IMR-90 (cell line): ENCODE measurements around the gene RFPL4A. TPM values are rescaled to one million over a fixed set of nuclear protein-coding genes. Genes with fewer than 3 reads are reported as not detected.

Experiments
- ATAC-seq: fragments of 200-7000 bp; cut with Tn5 transposase; 2 replicates; pipeline ENCODE4 v1.9.1; 2020; ENCODE audit warnings: low read depth, mild to moderate bottlenecking, moderate library complexity
- BruUV-seq: library from RNA; stranded (reverse); fragments of 400-500 nt; replicated peaks from 2 replicates; lab custom pipeline; 2021; lab: Mats Ljungman, UMichigan
- CTCF ChIA-PET: fragments of 300-600 bp; formaldehyde crosslinking; extraction: SDS; loops from one replicate; lab custom pipeline; 2021; ENCODE audit warnings: antibody characterized with exemption; lab: Yijun Ruan, JAX
- POLR2A ChIA-PET: fragments of 300-600 bp; sonication (Branson Sonifier 250); formaldehyde crosslinking; loops from one replicate; lab custom pipeline; 2022; ENCODE audit warnings: antibody characterized with exemption; ENCODE audit not compliant: unreplicated experiment; lab: Charles Lee
- DNase-seq: peaks from one replicate; pipeline ENCODE4 v3.0.0; 2013
- H2AFZ ChIP-seq: replicated peaks from 2 replicates; pipeline ENCODE3; 2013; ENCODE audit warnings: low read length, mild to moderate bottlenecking; ENCODE audit not compliant: poor library complexity
- H2AK5ac ChIP-seq: 2 replicates; pipeline ENCODE4 v1.6.1; 2013; ENCODE audit warnings: low read depth, low read length, inconsistent platforms
- H2AK9ac ChIP-seq: replicated peaks from 2 replicates; pipeline ENCODE3; 2013; ENCODE audit warnings: mild to moderate bottlenecking, low read depth, low read length, moderate library complexity; ENCODE audit not compliant: poor library complexity
- H2BK120ac ChIP-seq: 2 replicates; pipeline ENCODE4 v1.6.1; 2013; ENCODE audit warnings: low read depth, low read length, inconsistent platforms
- H2BK15ac ChIP-seq: 3 replicates; pipeline ENCODE4 v1.6.1; 2013; ENCODE audit warnings: low read depth, low read length, inconsistent platforms
- H2BK20ac ChIP-seq: 2 replicates; pipeline ENCODE4 v1.6.1; 2013; ENCODE audit warnings: low read depth, mild to moderate bottlenecking, inconsistent platforms, low read length, moderate library complexity
- H2BK5ac ChIP-seq: 2 replicates; pipeline ENCODE4 v1.6.1; 2013; ENCODE audit warnings: mild to moderate bottlenecking, low read depth, low read length, inconsistent platforms; ENCODE audit not compliant: poor library complexity, severe bottlenecking
- H3K14ac ChIP-seq: replicated peaks from 2 replicates; pipeline ENCODE4 v1.6.1; 2013; ENCODE audit warnings: low read depth, low read length, inconsistent platforms
- H3K18ac ChIP-seq: 2 replicates; pipeline ENCODE4 v1.6.1; 2013; ENCODE audit warnings: low read depth, low read length, control low read depth
- H3K23ac ChIP-seq: 2 replicates; pipeline ENCODE4 v1.6.1; 2013; ENCODE audit warnings: low read depth, low read length, inconsistent platforms
- H3K27ac ChIP-seq: 2 replicates; pipeline ENCODE4 v1.5.1; 2013; ENCODE audit warnings: mild to moderate bottlenecking, control low read depth, low read length; ENCODE audit not compliant: insufficient read depth
- H3K27me3 ChIP-seq: 2 replicates; pipeline ENCODE4 v1.6.1; 2013; ENCODE audit warnings: low read length; ENCODE audit not compliant: control insufficient read depth, insufficient read depth
- H3K36me3 ChIP-seq: 2 replicates; pipeline ENCODE4 v1.6.1; 2013; ENCODE audit warnings: low read length, mixed read lengths; ENCODE audit not compliant: control insufficient read depth, insufficient read depth
- H3K4ac ChIP-seq: 2 replicates; pipeline ENCODE4 v1.6.1; 2013; ENCODE audit warnings: low read depth, low read length, inconsistent platforms
- H3K4me1 ChIP-seq: 2 replicates; pipeline ENCODE4 v1.6.1; 2013; ENCODE audit warnings: low read length, mixed read lengths; ENCODE audit not compliant: control insufficient read depth, insufficient read depth
- H3K4me2 ChIP-seq: 2 replicates; pipeline ENCODE4 v1.6.1; 2013; ENCODE audit warnings: low read depth, mild to moderate bottlenecking, control low read depth, low read length, moderate library complexity
- H3K4me3 ChIP-seq: 2 replicates; pipeline ENCODE4 v1.5.1; 2013; ENCODE audit warnings: low read depth, mild to moderate bottlenecking, control low read depth, low read length, moderate library complexity; ENCODE audit not compliant: insufficient read depth
- H3K56ac ChIP-seq: 2 replicates; pipeline ENCODE4 v1.6.1; 2013; ENCODE audit warnings: low read length, inconsistent platforms; ENCODE audit not compliant: insufficient read depth; ENCODE audit errors: extremely low read depth
- H3K79me1 ChIP-seq, 2 experiments: 2 replicates each; pipeline ENCODE4 v1.6.1; 2013; ENCODE audit warnings: low read length in 2 of 2, inconsistent platforms in 1 of 2, low read depth in 1 of 2
- H3K9ac ChIP-seq: 2 replicates; pipeline ENCODE4 v1.6.1; 2013; ENCODE audit warnings: low read depth, low read length, control low read depth
- H3K9me1 ChIP-seq: 2 replicates; pipeline ENCODE4 v1.6.1; 2013; ENCODE audit warnings: low read length, inconsistent platforms; ENCODE audit not compliant: insufficient read depth
- H3K9me3 ChIP-seq: 2 replicates; pipeline ENCODE4 v1.6.1; 2013; ENCODE audit warnings: low read length; ENCODE audit not compliant: control insufficient read depth, insufficient read depth
- H4K20me1 ChIP-seq: 2 replicates; pipeline ENCODE4 v1.6.1; 2013; ENCODE audit warnings: low read length, inconsistent platforms; ENCODE audit not compliant: insufficient read depth
- H4K5ac ChIP-seq: 2 replicates; pipeline ENCODE4 v1.6.1; 2013; ENCODE audit warnings: mild to moderate bottlenecking, low read depth, low read length, control low read depth
- H4K8ac ChIP-seq, 2 experiments: 2 replicates each; pipeline ENCODE4 v1.6.1; 2013; ENCODE audit warnings: low read depth in 2 of 2, low read length in 2 of 2, control low read depth in 1 of 2, inconsistent platforms in 1 of 2
- H4K91ac ChIP-seq: 2 replicates; pipeline ENCODE4 v1.6.1; 2013; ENCODE audit warnings: low read depth, low read length, inconsistent platforms; ENCODE audit not compliant: insufficient read depth
- BHLHE40 ChIP-seq: fragments of 150-350 bp; IDR thresholded peaks from 2 replicates; pipeline ENCODE4 v1.6.1; 2016; ENCODE audit warnings: mild to moderate bottlenecking, low read depth, low read length
- FOS ChIP-seq: fragments of 150-350 bp; IDR thresholded peaks from 2 replicates; pipeline ENCODE4 v1.6.1; 2016; ENCODE audit warnings: low read depth, low read length
- MAFK ChIP-seq: IDR thresholded peaks from 2 replicates; pipeline ENCODE4 v1.6.1; 2012; ENCODE audit warnings: low read depth, low read length, improper control_type of control experiment
- MAZ ChIP-seq: IDR thresholded peaks from 2 replicates; pipeline ENCODE4 v1.6.1; 2012; ENCODE audit warnings: low read depth, mild to moderate bottlenecking, low read length, improper control_type of control experiment, moderate library complexity, borderline replicate concordance
- MXI1 ChIP-seq: IDR thresholded peaks from 2 replicates; pipeline ENCODE4 v1.6.1; 2012; ENCODE audit warnings: low read depth, mild to moderate bottlenecking, low read length, moderate library complexity, borderline replicate concordance
- NFE2L2 ChIP-seq: fragments of 150-350 bp; IDR thresholded peaks from 2 replicates; pipeline ENCODE4 v1.6.1; 2016; ENCODE audit warnings: low read depth, mild to moderate bottlenecking, low read length
- POLR2A ChIP-seq: IDR thresholded peaks from 2 replicates; pipeline ENCODE4 v1.6.1; 2012; ENCODE audit warnings: mild to moderate bottlenecking, low read depth, low read length
- RAD21 ChIP-seq: IDR thresholded peaks from 2 replicates; pipeline ENCODE4 v1.6.1; 2012; ENCODE audit warnings: low read length, improper control_type of control experiment
- RCOR1 ChIP-seq: IDR thresholded peaks from 2 replicates; pipeline ENCODE4 v1.6.1; 2012; ENCODE audit warnings: mild to moderate bottlenecking, low read length, improper control_type of control experiment; ENCODE audit not compliant: insufficient replicate concordance
- RFX5 ChIP-seq: IDR thresholded peaks from 2 replicates; pipeline ENCODE4 v1.8.0; 2012; ENCODE audit warnings: low read depth, mild to moderate bottlenecking, low read length, moderate library complexity
- SMC3 ChIP-seq: fragments of 150-350 bp; IDR thresholded peaks from 2 replicates; pipeline ENCODE4 v1.6.1; 2016; ENCODE audit warnings: low read depth, mild to moderate bottlenecking, antibody characterized with exemption, low read length, moderate library complexity
- WGBS, 2 experiments: methylation state at CpG; one replicate each; pipeline versions ENCODE4 v1.1.5 to v1.1.7; 2013; ENCODE audit warnings: missing lambda C conversion rate in 2 of 2; ENCODE audit not compliant: insufficient read length in 1 of 2; ENCODE audit errors: extremely low coverage in 2 of 2; 5-methylcytosine and 5-hydroxymethylcytosine counted together
- dilution Hi-C: fragments of 300-500 bp; cut with HindIII; formaldehyde crosslinking; loops from one replicate; pipeline ENCODE4 v1.14.3; 2018; ENCODE audit warnings: low sequenced_read_pairs; ENCODE audit not compliant: unreplicated experiment
- in situ Hi-C: fragments of 300-500 bp; cut with MboI; formaldehyde crosslinking; loops from 3 replicates; pipeline ENCODE4 v1.14.3; 2019; ENCODE audit warnings: low sequenced_read_pairs, inconsistent platforms, mixed read lengths
- intact Hi-C: fragments of 100-400 bp; cut with micrococcal nuclease; formaldehyde crosslinking; loops from 2 replicates; pipeline ENCODE4 v1.10.0; 2022
- polyA plus RNA-seq, 3 experiments: library from polyadenylated mRNA; depleted of rRNA; stranded (reverse); fragments of >200 nt; gene quantifications; 2 replicates each; pipeline ENCODE4 v1.2.3, GENCODE V29; 2012; ENCODE audit warnings: low replicate concordance in 1 of 3
- total RNA-seq: library from RNA; depleted of rRNA; stranded (reverse); fragments of >200 nt; gene quantifications from 2 replicates; pipeline ENCODE4 v1.2.3, GENCODE V29; 2012
- TF ChIP-seq, protein P1 (sequence below): fragments of 150-350 bp; IDR thresholded peaks from 2 replicates; pipeline ENCODE4 v1.6.1; 2016; ENCODE audit warnings: low read depth, mild to moderate bottlenecking, low read length, moderate library complexity, borderline replicate concordance
- TF ChIP-seq, protein P2 (sequence below): conservative IDR thresholded peaks from 2 replicates; pipeline ENCODE4 v1.5.1; 2012; ENCODE audit warnings: mild to moderate bottlenecking, low read depth, low read length, improper control_type of control experiment
- TF ChIP-seq, protein P3 (sequence below): fragments of 150-350 bp; IDR thresholded peaks from 2 replicates; pipeline ENCODE4 v1.6.1; 2017; ENCODE audit warnings: mild to moderate bottlenecking, antibody characterized with exemption, low read length, low read depth

RFPL4A gene
- total and polyA plus RNA-seq, 2 of the 4 experiments (the other 2 are of a cell fraction): 0.07 TPM; not detected in 1

DNA sequence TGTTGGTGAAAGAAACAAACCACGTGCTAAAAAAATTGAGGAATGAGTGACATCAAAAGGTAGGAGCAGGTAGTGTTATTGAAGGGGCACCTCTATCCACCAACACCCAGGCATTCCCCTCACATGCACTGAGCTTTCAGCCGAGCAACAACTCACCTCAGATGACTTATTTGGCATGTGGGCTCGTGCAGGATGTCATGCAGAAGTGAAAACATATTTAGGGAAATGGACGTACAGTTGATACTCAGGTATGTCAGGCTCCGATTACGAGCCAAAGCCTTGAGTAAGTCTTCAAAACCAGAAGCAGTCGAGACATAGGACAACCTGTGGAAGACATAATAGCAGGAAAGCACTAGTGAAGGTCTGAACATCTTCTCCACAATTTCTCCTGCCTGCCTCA lies 42.5 kb downstream of the RFPL4A start:
- ChIA-PET POLR2A (no interaction called here), CTCF (no interaction called here)
- H3K4me3 ChIP-seq: no peak overlapping the region
- BruUV-seq: no TSS peak
- peaks cover 9% of the 10 kb centered on the region for H3K9me3 ChIP-seq
- no peak overlapping the region for H2AFZ ChIP-seq
- no peak overlapping the region for H2BK20ac ChIP-seq
- no peak overlapping the region for H3K9ac ChIP-seq
- in situ Hi-C loops (no loop called here), intact Hi-C loops (no loop called here), dilution Hi-C loops (no loop called here)
- ATAC-seq (no peak), DNase-seq (no peak)
- H3K9me1 ChIP-seq: no peaks in the 10 kb centered on the region
- no peak overlapping the region for H4K5ac ChIP-seq
- H3K27me3 ChIP-seq: no peaks in the 10 kb centered on the region
- H2BK15ac ChIP-seq: no peak overlapping the region
- H3K4me1 ChIP-seq: no peaks in the 10 kb centered on the region
- H3K14ac ChIP-seq: no peak overlapping the region
- H4K20me1 ChIP-seq: no peaks in the 10 kb centered on the region
- H3K56ac ChIP-seq: no peak overlapping the region
- H3K4ac ChIP-seq: no peak overlapping the region
- no peak overlapping the region for H3K4me2 ChIP-seq
- no peaks in the 10 kb centered on the region for H3K36me3 ChIP-seq
- H2AK9ac ChIP-seq: no peak overlapping the region
- H3K79me1 ChIP-seq: no peaks in the 10 kb centered on the region
- WGBS, 2 experiments: no CpG with 5 or more reads among the region's 7 CpGs
- H2BK5ac ChIP-seq: no peak overlapping the region
- no peak overlapping the region for H2AK5ac ChIP-seq
- no peak overlapping the region for H4K91ac ChIP-seq
- no peak overlapping the region for H4K8ac ChIP-seq
- no peak overlapping the region for H3K27ac ChIP-seq
- no peak overlapping the region for H3K23ac ChIP-seq
- H3K18ac ChIP-seq: no peak overlapping the region
- H2BK120ac ChIP-seq: no peak overlapping the region
- no peak for TF ChIP-seq RFX5
- TF ChIP-seq RAD21: no peak
- TF ChIP-seq SMC3: no peak
- TF ChIP-seq MXI1: no peak
- TF ChIP-seq MAZ: no peak
- TF ChIP-seq FOS: no peak
- no peak for TF ChIP-seq MAFK
- TF ChIP-seq NFE2L2: no peak
- no peak for TF ChIP-seq BHLHE40
- no peak for TF ChIP-seq POLR2A
- no peak for TF ChIP-seq RCOR1
- TF ChIP-seq, protein P1, sequence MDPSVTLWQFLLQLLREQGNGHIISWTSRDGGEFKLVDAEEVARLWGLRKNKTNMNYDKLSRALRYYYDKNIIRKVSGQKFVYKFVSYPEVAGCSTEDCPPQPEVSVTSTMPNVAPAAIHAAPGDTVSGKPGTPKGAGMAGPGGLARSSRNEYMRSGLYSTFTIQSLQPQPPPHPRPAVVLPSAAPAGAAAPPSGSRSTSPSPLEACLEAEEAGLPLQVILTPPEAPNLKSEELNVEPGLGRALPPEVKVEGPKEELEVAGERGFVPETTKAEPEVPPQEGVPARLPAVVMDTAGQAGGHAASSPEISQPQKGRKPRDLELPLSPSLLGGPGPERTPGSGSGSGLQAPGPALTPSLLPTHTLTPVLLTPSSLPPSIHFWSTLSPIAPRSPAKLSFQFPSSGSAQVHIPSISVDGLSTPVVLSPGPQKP: no peak
- TF ChIP-seq, protein P2, sequence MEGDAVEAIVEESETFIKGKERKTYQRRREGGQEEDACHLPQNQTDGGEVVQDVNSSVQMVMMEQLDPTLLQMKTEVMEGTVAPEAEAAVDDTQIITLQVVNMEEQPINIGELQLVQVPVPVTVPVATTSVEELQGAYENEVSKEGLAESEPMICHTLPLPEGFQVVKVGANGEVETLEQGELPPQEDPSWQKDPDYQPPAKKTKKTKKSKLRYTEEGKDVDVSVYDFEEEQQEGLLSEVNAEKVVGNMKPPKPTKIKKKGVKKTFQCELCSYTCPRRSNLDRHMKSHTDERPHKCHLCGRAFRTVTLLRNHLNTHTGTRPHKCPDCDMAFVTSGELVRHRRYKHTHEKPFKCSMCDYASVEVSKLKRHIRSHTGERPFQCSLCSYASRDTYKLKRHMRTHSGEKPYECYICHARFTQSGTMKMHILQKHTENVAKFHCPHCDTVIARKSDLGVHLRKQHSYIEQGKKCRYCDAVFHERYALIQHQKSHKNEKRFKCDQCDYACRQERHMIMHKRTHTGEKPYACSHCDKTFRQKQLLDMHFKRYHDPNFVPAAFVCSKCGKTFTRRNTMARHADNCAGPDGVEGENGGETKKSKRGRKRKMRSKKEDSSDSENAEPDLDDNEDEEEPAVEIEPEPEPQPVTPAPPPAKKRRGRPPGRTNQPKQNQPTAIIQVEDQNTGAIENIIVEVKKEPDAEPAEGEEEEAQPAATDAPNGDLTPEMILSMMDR: no peak
- TF ChIP-seq, protein P3, sequence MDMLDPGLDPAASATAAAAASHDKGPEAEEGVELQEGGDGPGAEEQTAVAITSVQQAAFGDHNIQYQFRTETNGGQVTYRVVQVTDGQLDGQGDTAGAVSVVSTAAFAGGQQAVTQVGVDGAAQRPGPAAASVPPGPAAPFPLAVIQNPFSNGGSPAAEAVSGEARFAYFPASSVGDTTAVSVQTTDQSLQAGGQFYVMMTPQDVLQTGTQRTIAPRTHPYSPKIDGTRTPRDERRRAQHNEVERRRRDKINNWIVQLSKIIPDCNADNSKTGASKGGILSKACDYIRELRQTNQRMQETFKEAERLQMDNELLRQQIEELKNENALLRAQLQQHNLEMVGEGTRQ: no peak
